GM12873 (cell line): Measurements from ENCODE around the gene FRRS1L.

ENCODE experiments used
- TF ChIP-seq, protein P1 (sequence below): IDR thresholded peaks from 2 replicates; pipeline ENCODE4 v1.5.1; 2012; ENCODE audit warnings: low read depth, mild to moderate bottlenecking, moderate library complexity, low read length, control low read depth; ENCODE audit not compliant: insufficient read depth; ENCODE audit errors: missing control alignments

The FRRS1L gene

DNA sequence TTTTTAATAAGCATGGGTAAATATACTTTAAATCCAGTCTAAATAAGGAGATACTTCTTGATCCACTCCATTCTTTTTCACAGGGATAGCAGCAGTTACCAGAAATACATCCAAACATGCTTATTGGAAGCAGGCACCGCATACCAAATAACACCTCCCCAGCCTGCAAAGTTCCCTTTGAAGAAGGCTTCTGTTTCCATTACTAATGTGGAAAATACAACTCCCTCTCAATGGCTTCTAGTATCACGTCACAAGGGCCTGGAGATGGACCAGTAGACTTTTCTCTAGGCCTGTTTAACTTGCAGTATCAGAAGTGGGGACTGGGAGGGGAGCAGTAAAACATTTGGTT lies 68.1 kb downstream of the FRRS1L start:
- TF ChIP-seq, protein P1, sequence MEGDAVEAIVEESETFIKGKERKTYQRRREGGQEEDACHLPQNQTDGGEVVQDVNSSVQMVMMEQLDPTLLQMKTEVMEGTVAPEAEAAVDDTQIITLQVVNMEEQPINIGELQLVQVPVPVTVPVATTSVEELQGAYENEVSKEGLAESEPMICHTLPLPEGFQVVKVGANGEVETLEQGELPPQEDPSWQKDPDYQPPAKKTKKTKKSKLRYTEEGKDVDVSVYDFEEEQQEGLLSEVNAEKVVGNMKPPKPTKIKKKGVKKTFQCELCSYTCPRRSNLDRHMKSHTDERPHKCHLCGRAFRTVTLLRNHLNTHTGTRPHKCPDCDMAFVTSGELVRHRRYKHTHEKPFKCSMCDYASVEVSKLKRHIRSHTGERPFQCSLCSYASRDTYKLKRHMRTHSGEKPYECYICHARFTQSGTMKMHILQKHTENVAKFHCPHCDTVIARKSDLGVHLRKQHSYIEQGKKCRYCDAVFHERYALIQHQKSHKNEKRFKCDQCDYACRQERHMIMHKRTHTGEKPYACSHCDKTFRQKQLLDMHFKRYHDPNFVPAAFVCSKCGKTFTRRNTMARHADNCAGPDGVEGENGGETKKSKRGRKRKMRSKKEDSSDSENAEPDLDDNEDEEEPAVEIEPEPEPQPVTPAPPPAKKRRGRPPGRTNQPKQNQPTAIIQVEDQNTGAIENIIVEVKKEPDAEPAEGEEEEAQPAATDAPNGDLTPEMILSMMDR = no peak

DNA sequence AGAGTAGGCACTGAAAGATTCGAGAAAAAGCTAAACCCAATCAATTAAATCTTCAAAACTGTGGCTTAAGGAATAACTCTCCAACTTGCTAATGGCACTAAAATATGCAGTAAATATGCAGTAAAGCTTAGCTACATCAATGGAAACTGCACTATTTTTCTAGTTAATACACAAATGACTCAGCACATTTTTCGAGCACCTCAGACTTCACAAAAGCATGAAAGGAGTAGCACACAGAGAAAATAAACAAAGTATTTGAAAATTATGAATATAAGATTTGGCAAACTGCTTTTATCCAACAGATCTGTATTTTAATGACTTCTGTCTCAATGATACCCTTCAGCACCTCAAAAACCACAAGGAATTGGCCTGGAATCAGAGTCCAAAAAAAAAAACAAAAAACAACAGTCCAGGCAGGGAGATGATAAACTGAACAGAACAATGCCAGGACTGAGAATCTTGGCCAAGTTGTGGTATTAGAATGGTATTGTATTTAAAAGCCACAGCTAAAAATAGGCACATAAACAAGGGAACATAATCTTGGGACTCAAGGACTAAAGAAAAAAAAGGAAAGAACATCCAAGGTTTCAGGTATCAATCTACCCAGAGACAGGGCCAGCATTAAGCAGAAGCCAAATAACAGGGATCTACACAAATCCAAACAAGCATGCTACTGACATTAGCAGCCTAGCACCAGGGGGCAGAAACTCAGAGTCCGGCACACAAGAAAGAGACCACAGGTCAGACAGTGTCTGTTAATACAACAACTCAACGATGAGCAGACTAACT lies 68.7 kb downstream of the FRRS1L start:
- TF ChIP-seq, protein P1 = no peak

DNA sequence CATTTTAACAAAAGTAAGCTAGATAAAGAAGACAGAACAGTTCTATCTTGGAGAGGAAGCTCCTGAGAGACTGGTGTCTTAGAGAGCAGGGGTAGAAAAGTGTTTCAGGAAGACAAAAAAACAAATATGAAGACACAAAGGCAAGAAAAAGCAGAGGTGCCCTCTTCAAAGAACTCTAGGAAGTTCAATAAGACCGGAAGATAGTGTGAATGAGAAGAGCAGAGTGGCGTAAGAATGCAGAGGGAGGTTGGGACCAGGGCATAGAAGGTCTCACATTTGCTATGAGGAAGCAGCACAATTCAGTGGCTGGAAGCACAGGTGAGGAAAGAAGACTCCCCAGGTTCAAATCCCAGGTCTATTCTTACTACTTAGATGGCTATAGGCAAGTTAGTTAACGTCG lies 69.9 kb downstream of the FRRS1L start:
- TF ChIP-seq, protein P1 = no peak

DNA sequence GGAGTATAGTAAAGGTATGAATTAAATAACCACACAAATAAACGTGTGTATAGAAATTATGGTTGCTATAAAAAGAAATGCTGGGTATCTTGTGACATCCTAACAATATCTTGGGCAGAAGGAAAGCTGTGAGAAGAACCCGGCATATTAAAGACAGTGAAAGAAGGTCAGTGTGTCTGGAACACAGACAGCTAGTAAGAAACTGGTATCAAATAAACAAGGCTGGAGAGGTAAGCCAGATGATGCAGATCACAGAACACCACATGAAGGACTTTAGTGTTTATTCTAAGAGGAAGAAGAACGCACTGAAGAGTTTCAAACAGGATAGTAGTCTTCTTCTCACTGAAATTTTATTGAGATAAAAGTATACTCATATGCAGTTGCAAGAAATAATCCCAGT lies 71.7 kb downstream of the FRRS1L start:
- TF ChIP-seq, protein P1 = no peak

DNA sequence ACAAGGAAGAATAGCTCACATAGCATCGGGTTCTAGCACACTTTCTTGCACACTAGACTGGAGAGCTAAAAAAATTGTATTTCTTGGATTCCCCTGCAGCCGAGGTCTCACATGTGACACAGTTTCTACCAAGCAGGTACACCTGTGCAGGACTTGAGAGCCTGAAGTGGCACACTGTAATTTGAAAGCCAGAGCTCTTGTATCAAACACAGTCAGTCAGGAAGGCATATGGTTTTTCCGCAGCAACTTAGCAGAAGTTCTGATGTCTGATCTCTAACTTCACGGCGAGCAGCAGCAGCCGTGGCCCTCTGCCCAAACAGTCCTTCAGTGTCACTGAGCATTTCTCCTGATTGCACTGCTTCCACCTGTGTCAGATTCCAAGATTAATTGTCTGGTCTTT lies 72.8 kb downstream of the FRRS1L start:
- TF ChIP-seq, protein P1 = no peak

DNA sequence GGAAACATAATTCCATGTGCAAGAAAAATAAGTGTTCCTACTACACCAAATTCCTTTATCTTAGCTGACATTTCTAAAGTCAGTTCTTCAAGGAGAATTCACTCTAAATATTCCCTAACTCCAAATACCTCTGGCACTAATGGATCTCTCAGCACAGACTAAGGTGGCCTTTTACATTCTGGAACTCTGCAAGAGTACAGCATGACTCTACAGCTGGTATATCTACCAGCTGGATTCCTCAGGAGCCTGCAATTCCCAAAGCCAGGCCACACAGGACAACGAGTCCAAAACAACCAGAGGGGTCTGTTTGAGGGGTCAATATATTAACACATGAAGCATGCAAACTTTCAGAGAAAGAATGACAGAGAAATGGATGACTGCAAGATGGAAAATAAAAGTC lies 74.5 kb downstream of the FRRS1L start:
- TF ChIP-seq, protein P1 = no peak

DNA sequence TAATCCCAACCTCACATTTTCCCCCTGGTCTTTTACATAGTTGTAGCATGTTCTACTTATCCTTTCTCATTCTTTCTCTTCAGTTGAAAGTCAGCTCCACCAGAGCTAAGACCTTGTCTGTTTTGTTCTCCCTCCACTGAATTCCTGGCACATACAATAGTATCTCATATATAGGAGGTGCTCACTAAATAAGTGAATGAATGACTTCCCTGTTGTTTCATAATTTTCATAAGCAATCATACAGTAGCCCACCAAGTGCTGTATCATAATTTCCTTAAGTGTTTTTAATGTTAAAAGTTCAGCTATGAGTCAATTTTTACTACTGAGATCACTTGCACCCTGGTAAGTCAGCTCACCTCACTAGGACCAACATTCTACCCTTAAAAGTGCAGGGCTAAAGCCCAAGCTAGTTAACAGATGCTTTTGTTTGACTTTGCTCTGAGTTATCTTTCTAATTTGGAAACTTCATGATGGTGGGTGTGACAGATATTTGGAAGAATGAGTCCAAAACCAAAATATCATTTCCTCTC lies 74.9 kb downstream of the FRRS1L start:
- TF ChIP-seq, protein P1 = no peak
